GM12873 (cell line): Measurements from ENCODE around the gene ZGPAT.

Experiments used
- TF ChIP-seq, protein P1 (sequence below): IDR thresholded peaks from 2 replicates; pipeline ENCODE4 v1.5.1; 2012; ENCODE audit warnings: low read depth, mild to moderate bottlenecking, moderate library complexity, low read length, control low read depth; ENCODE audit not compliant: insufficient read depth; ENCODE audit errors: missing control alignments

The ZGPAT gene

DNA sequence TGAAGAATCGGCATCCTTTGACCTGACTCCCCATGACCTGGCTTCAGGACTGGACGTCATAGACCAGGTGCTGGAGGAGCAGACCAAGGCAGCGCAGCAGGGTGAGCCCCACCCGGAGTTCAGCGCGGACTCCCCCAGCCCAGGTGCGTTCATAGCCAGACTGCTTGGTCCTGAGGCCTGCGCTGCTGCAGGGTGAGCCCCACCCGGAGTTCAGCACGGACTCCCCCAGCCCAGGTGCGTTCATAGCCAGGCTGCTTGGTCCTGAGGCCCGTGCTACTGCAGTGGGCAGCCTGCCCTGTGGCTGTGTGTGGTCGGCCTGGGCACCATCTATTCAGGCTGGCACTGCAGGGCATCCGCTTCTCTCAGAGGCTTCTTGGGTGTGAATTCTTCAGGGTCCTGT is 33.9 kb upstream of the ZGPAT start:
- TF ChIP-seq, protein P1, sequence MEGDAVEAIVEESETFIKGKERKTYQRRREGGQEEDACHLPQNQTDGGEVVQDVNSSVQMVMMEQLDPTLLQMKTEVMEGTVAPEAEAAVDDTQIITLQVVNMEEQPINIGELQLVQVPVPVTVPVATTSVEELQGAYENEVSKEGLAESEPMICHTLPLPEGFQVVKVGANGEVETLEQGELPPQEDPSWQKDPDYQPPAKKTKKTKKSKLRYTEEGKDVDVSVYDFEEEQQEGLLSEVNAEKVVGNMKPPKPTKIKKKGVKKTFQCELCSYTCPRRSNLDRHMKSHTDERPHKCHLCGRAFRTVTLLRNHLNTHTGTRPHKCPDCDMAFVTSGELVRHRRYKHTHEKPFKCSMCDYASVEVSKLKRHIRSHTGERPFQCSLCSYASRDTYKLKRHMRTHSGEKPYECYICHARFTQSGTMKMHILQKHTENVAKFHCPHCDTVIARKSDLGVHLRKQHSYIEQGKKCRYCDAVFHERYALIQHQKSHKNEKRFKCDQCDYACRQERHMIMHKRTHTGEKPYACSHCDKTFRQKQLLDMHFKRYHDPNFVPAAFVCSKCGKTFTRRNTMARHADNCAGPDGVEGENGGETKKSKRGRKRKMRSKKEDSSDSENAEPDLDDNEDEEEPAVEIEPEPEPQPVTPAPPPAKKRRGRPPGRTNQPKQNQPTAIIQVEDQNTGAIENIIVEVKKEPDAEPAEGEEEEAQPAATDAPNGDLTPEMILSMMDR, result no peak

DNA sequence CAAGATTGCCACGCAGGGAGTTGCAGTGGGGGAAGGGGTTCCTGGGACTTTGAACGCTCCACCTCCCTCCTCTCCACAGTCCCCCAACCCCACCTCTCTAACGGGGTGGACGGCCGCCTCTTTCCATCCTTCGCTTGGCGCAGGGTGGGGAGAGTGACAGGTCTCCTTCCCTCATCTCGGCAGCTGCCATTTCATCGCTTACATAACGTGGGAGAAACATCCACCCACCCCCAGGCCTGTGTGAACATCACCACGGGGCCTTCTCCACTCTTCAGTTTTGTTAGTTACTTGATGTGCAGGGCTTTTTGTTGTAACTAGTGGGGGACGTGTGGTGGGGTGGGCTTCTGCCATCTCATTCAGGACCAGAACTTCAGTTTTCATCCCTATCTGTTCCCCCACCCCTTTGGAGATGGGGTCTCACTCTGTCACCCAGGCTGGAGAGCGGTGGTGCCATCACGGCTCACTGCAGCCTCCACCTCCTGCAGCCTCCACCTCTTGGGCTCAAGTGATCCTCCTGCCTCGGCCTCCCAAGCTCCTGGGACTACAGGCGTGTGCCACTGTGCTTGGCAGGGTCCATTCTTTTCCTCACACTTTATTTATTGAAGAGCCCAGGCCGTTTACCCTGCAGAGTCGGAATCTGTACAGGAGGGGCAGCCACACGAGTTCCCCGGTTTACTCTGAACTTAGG is 32.0 kb upstream of the ZGPAT start:
- TF ChIP-seq, protein P1, result no peak

DNA sequence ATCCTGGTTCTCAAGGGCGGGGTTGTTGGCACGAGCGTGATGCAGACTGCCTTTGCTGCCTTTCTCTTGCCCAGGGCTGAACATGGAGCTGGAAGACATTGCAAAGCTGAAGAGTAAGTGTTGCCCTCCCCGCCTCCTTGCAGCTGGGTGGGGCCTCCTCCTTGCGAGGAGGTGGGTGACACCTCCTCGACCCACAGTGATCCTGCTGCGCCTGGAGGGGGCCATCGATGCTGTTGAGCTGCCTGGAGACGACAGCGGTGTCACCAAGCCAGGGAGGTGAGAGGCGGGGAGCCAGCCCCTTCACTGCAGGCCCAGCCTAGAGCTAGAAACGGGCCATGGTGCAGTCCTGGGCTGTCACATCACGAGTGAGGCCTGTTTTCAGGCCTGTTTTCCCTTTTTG is 29.8 kb upstream of the ZGPAT start:
- TF ChIP-seq, protein P1, result no peak

DNA sequence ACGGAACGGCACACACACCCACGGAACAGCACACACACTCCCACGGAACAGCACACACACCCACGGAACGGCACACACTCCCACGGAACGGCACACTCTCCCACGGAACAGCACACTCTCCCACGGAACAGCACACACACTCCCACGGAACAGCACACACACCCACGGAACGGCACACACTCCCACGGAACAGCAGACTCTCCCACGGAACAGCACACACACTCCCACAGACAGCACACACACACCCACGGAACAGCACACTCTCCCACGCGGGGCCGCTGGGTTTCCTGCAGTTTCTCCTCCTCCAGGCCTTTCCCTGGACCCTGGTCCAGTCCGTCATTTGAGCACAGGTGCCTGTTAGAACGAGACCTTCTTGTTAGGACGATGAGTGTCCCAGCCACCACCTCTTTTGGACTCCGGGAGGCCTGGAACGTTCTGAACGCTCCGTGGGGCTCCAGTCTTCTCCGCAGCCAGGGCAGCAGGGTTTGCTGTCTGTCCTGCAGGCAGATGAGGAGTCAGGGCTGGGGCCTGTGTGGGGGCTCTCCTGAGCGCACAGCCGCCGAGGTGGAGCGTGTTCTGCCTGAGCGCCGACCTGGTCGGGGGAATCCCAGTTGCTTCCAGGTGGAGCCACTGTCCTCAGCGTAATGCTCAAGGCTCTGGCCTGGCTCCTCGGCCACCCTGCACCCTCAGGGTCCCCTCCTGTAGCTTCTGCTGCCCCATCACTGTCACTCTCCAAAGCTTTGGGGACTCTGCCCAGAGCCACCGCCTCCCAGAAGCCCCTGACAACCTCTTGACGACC is 29.0 kb upstream of the ZGPAT start:
- TF ChIP-seq, protein P1, result no peak

DNA sequence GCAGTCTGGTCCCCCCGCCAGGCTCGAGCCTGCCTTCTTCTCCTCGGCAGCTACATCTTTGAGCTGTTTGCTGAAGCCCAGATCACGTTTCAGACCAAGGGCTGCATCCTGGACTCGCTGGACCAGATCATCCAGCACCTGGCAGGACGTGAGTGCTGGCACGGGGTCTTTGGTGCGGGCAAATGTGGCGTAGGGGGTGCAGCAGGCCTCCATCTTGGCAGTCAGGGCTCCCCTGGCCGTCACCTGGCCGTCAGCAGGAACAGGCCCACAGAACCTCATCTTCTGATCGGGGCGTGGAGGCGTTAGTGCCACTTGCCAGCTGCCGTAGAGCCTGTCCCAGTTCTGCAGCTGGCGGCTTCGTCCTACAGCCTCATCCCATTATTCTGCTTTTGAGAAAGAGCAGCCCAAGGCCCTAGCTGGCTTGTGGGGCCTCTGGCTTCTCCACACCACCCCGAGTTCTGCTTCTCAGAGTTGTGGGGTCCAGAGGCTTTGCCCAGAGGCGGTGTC is 28.0 kb upstream of the ZGPAT start:
- TF ChIP-seq, protein P1, result no peak

DNA sequence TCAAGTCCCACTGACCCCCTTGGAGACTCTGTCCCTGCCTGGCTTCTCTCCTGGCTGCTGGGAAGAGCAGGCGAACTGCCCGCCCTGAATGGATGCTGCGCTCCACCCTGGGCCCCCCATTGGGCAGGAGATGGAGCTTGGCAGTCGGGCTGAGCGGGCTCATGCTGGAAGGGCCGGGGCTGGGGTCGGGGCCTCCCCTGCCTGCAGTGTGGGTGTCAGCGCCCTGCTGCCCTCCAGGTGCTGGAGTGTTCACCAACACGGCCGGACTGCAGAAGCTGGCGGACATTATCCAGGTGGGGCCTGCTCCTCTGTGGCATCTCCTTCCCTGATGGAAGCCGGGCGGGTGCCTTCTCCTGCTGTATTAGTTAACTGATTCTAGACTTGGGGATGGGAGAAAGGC is 27.4 kb upstream of the ZGPAT start:
- TF ChIP-seq, protein P1, result no peak

DNA sequence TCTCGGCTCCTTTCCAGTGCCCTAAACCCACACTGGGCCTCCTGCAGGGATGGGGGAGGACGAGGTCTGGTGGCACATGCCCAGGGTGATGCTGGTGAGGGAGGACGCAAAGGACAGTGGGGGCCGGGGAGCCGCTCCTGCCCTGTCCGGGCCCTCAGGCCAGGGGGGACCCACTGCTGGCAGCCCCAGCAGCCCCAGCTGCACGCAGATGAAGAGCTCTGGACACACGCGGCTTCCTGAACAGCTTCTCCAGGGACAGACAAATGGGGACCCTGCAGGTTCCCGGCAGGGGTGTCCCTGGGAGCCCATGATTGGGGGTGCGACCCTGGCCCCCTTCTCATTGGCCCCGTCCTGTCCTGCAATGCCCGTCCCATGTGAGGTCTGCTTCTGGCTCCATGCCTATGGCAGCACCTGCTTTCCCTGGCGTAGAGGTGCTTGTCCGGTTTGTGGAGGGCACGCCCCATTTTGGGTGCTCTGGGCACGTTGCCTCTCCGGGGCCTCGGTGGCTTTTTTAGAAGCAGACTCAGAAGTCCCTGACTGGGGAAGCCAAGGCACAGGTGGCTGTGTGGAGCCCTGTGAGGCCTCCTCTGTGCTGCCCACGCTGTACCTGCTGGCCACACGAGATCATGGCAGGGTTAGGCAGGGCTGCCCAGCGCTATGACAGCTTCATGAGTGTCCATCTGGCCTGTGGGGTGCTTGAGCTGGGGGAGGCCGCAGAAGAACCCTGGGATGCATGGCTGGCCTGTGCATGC is 26.8 kb upstream of the ZGPAT start:
- TF ChIP-seq, protein P1, result no peak
